Measurements from ENCODE around the gene DHX15.

Gene DHX15

GRCh38 chr4:24570172-24570571, 14.2 kb downstream of the DHX15 start:
- Histone ChIP-seq H3K36me3 (ENCODE audit: control insufficient read depth in 2 of 2, insufficient read depth in 1 of 2, low read length in 2 of 2) (peaks cover 9 to 84% of the 10 kb centered on the region in 2 experiments), H3K4me1 (ENCODE audit: control insufficient read depth, insufficient read depth, low read length) (no peaks in the 10 kb centered on the region; the same call in 1 of the 2 replicates), H3K9me3 (ENCODE audit: control insufficient read depth, insufficient read depth, low read depth, low read length) (no peaks in the 10 kb centered on the region), H3K4me3 (ENCODE audit: low read depth, low read length) (no peak overlapping the region), H3K27ac (ENCODE audit: extremely low read depth, low read depth, low read length) (no peak overlapping the region)
- ChIA-PET CTCF (interaction anchor here (1.1 kb wide), 1 partner anchor 10 kb away, joined by 3 read pairs; no protein-coding TSS in a partner anchor), POLR2A (interaction anchor here (1.0 kb wide), 1 partner anchor 14 kb away, joined by 4 read pairs; the partner anchor contains the start of gene DHX15)
- TF ChIP-seq ZNF121 (tag by site-specific recombination; IDR thresholded peaks at IDR 0.05), result no peak
- no peak for TF ChIP-seq ZSCAN18 (tag by site-specific recombination; IDR thresholded peaks at IDR 0.05)
- TF ChIP-seq ZNF670 (tag by site-specific recombination; IDR thresholded peaks at IDR 0.05; ENCODE audit: low read depth), result no peak
- TF ChIP-seq, protein P1, sequence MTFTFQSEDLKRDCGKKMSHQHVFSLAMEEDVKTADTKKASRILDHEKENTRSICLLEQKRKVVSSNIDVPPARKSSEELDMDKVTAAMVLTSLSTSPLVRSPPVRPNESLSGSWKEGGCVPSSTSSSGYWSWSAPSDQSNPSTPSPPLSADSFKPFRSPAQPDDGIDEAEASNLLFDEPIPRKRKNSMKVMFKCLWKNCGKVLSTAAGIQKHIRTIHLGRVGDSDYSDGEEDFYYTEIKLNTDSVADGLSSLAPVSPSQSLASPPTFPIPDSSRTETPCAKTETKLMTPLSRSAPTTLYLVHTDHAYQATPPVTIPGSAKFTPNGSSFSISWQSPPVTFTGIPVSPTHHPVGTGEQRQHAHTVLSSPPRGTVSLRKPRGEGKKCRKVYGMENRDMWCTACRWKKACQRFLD (tag by site-specific recombination; IDR thresholded peaks at IDR 0.05), result no peak
- TF ChIP-seq ZNF23 (tag by site-specific recombination; IDR thresholded peaks at IDR 0.05; ENCODE audit: borderline replicate concordance), result no peak
- no peak for TF ChIP-seq ZFP69B (tag by site-specific recombination; IDR thresholded peaks at IDR 0.05)
- no peak for TF ChIP-seq ZBTB26 (tag by site-specific recombination; optimal IDR thresholded peaks at IDR 0.05)
- TF ChIP-seq ZNF621 (tag by site-specific recombination; IDR thresholded peaks at IDR 0.05), result no peak
- no peak for TF ChIP-seq ZNF19 (tag by site-specific recombination; IDR thresholded peaks at IDR 0.05; ENCODE audit: low read depth)
- no peak for TF ChIP-seq ZNF202 (tag by site-specific recombination; IDR thresholded peaks at IDR 0.05; ENCODE audit: borderline replicate concordance)
- TF ChIP-seq ZFP37 (tag by site-specific recombination; IDR thresholded peaks at IDR 0.05), result no peak
- TF ChIP-seq ZNF658 (tag by site-specific recombination; IDR thresholded peaks at IDR 0.05), result no peak
- no peak for TF ChIP-seq ZNF473 (tag by site-specific recombination; IDR thresholded peaks at IDR 0.05)
- TF ChIP-seq YY2 (tag by site-specific recombination; IDR thresholded peaks at IDR 0.05), result no peak
- no peak for TF ChIP-seq ZNF311 (tag by site-specific recombination; IDR thresholded peaks at IDR 0.05; ENCODE audit: borderline replicate concordance)
- TF ChIP-seq, protein P2, sequence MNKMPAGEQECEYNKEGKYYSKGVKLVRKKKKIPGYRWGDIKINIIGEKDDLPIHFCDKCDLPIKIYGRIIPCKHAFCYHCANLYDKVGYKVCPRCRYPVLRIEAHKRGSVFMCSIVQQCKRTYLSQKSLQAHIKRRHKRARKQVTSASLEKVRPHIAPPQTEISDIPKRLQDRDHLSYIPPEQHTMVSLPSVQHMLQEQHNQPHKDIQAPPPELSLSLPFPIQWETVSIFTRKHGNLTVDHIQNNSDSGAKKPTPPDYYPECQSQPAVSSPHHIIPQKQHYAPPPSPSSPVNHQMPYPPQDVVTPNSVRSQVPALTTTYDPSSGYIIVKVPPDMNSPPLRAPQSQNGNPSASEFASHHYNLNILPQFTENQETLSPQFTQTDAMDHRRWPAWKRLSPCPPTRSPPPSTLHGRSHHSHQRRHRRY (tag by site-specific recombination; IDR thresholded peaks at IDR 0.05), result no peak
- TF ChIP-seq ZNF426 (tag by site-specific recombination; IDR thresholded peaks at IDR 0.05), result no peak
- TF ChIP-seq ZNF133 (tag by site-specific recombination; IDR thresholded peaks at IDR 0.05), result no peak

GRCh38 chr4:24569662-24570061, 14.7 kb downstream of the DHX15 start:
- CTCF ChIA-PET, result no interaction called here
- H3K4me3 ChIP-seq (ENCODE audit: low read depth, low read length), result no peak overlapping the region
- POLR2A ChIA-PET, result interaction anchor here (1.0 kb wide), 1 partner anchor 15 kb away, joined by 4 read pairs; the partner anchor contains the start of gene DHX15
- peaks cover 4 to 81% of the 10 kb centered on the region in 2 experiments for H3K36me3 ChIP-seq (ENCODE audit: control insufficient read depth in 2 of 2, insufficient read depth in 1 of 2, low read length in 2 of 2)
- H3K9me3 ChIP-seq (ENCODE audit: control insufficient read depth, insufficient read depth, low read depth, low read length), result no peaks in the 10 kb centered on the region
- H3K4me1 ChIP-seq (ENCODE audit: control insufficient read depth, insufficient read depth, low read length), result no peaks in the 10 kb centered on the region; the same call in 1 of the 2 replicates
- TF ChIP-seq, protein P3, sequence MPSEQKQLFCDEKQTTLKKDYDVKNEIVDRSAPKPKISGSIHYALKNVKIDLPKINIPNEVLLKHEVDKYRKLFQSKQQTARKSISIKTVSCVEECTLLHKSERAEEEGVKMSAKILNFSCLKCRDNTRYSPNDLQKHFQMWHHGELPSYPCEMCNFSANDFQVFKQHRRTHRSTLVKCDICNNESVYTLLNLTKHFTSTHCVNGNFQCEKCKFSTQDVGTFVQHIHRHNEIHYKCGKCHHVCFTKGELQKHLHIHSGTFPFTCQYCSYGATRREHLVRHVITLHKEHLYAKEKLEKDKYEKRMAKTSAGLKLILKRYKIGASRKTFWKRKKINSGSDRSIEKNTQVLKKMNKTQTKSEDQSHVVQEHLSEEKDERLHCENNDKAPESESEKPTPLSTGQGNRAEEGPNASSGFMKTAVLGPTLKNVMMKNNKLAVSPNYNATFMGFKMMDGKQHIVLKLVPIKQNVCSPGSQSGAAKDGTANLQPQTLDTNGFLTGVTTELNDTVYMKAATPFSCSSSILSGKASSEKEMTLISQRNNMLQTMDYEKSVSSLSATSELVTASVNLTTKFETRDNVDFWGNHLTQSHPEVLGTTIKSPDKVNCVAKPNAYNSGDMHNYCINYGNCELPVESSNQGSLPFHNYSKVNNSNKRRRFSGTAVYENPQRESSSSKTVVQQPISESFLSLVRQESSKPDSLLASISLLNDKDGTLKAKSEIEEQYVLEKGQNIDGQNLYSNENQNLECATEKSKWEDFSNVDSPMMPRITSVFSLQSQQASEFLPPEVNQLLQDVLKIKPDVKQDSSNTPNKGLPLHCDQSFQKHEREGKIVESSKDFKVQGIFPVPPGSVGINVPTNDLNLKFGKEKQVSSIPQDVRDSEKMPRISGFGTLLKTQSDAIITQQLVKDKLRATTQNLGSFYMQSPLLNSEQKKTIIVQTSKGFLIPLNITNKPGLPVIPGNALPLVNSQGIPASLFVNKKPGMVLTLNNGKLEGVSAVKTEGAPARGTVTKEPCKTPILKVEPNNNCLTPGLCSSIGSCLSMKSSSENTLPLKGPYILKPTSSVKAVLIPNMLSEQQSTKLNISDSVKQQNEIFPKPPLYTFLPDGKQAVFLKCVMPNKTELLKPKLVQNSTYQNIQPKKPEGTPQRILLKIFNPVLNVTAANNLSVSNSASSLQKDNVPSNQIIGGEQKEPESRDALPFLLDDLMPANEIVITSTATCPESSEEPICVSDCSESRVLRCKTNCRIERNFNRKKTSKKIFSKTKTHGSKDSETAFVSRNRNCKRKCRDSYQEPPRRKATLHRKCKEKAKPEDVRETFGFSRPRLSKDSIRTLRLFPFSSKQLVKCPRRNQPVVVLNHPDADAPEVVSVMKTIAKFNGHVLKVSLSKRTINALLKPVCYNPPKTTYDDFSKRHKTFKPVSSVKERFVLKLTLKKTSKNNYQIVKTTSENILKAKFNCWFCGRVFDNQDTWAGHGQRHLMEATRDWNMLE (tag by site-specific recombination; conservative IDR thresholded peaks at IDR 0.05; ENCODE audit: low read depth), result no peak
- no peak overlapping the region for H3K27ac ChIP-seq (ENCODE audit: extremely low read depth, low read depth, low read length)

Measured in HEK293 (cell line).